Measurements from ENCODE around the gene ZFAND5. TPM values are rescaled to one million over a fixed set of nuclear protein-coding genes. Genes with fewer than 3 reads are reported as not detected.

The ZFAND5 gene
- polyA plus RNA-seq, 4 donors: 188 to 232 (median 227) TPM

DNA sequence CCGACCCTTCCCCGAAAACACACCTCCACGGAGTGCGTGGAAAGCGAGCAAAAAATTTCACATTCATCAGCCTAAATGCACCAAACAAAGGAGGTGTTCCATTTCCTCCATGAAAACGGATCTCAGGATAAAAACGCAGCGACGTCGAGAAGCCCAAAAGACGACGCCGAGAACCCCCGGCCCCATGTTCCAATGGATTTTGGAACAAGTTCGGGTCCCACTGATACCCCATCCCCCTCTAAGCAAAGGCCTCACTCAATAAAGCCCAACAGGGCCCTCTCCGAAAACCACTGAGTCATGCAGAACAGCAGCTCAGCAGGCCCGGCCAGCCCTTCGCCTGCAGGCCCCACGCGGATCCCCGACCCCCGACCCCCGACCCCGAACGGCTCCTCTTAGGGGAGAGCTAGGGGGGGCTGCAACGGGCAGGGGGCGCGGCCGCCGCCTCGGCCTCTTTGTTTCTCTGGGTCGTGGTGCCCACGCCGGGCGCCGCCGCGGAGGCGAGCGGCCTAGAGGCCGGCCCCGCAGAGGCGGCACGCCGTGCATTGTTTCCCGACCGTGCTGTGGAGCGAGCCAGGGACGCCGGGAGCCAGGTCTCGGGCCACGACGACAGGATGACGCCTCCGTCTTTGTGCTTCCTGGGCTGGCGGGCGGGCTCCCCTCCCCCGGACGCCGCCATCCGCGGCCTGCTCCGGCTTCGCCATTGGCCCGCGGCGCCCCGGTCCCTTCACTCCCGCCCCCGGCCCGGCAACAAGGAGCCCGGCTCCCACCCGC is 915 bp downstream of the ZFAND5 start:
- DNase-seq (ENCODE audit: low read depth in 4 of 4, low spot score in 3 of 4): peak in 2 of 4 donors; percentile 35 to 65

DNA sequence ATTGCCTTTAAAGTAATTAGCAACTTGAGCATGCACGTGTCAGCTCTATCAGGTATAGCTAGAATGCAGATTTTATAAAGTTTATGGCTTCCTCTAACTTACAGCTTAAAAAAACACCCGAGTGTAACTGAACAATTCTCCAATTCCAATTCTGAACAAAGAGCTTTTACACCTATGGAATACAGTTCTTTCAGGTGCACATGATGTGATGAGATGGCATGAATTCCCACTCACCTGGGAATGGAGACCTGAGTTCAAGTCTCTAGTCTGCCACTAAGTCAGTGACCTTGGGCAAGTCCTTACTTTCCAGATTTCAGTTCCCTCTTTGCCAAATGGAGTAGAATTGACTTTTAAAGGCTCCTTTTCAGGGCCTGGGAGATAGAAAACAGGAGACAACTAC is 1.8 kb downstream of the ZFAND5 start:
- DNase-seq (ENCODE audit: low read depth in 4 of 4, low spot score in 3 of 4): peak in 1 of 4 donors; percentile 5

DNA sequence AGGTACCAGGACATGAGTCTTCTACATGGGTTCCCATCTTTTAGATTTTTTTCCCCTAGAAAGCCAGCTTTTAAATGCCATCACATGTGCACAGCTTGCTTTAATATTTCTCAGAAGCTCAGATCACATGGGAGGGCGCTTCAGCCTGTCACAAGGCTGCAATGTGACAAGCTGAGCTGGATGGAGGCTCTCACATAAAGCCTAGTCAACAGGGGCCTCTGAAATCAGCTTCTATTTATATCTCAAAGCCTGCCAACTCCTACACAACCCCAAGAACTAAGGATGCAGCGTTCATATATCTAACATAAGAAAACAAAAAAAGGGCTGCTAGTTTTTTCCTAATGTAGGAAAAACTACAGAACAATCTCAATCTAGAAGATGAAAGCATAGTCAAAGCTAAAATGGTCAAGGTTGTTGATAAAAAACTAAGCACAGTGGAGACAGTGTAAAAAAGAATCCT is 2.3 kb downstream of the ZFAND5 start:
- DNase-seq (ENCODE audit: low read depth in 4 of 4, low spot score in 3 of 4): peak in 3 of 4 donors; percentile 52 to 74 (median 56)

DNA sequence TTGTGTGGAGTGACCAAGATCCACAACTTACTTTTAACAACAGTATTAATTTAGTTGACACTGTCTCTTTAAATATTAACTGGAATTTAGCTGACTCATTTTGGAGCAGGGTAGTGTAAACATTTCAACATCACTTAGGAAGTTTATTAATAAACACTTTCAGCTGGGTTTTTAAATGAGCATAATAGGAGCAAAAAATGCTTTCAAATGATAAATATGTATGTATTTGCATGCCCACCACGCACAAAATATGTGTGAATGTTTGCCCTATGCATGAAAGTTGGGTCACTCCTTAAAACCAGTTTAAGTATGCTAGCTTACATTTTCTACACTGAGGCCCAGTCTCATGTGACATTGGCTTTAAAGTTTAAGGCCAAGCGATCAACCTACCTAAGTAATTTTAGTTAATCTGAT is 2.9 kb downstream of the ZFAND5 start:
- DNase-seq (ENCODE audit: low read depth in 4 of 4, low spot score in 3 of 4): no peak

DNA sequence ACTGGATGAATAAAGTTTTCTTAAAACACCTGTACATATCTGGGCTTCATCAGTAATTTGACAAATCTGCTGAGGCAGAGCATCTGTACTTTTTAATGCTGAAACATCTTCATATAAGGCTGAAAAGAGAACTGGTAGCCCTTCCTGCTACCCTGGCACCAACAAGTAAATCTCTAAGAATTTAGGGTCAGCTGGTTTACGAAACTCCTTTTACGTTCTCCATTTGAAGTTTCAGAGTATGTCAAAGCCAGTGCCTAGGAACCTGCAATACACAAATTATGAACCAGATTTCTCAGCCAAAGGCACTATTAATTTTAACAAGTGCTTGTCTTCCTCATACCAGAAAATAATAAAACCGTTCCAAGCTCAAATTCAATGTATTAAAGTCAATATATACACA is 3.8 kb downstream of the ZFAND5 start:
- DNase-seq (ENCODE audit: low read depth in 4 of 4, low spot score in 3 of 4): no peak

DNA sequence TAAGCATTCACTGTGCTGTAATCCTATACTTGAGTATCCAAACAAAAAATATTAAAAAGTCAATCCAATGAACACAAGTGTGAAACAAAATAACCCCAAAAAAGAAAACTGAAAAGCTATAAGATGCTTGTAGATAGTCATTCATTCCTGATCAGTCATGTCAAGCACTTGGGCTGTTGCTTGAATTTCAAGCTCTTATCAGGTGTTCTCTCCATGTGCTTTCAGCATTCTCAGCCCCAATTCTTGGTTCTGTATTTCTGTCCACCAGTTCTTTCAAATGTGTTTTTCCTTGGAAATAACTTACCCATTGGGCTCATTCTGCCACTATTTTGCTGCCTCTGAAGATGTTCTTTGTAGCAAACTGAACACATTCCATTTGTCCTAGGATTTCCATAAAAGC is 4.7 kb downstream of the ZFAND5 start:
- DNase-seq (ENCODE audit: low read depth in 4 of 4, low spot score in 3 of 4): no peak

DNA sequence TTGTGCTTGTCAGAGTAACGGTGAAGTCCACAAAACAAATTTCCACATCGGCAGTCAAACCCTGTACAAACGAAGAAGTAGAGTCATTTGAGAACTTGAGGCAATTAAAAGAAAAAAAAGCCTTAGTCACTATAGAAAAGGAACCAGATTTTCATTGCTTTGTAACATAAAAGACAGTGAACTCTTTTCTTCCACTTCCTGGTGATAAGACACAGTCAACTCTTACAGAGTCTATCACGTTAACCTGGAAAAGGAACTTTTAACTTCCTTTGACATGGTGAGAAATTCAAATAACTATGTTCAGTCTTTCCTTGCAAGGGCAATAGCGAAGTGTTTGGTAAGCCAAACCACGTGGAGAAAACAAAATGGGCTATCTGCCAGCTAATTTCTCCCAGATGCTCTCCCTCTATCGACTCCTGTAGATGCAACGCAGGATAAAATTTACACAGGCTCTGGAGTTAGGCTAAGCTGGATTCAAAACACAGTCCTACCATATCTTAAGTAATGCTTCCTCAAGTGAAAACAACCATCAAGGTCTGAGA is 8.9 kb downstream of the ZFAND5 start:
- DNase-seq (ENCODE audit: low read depth in 4 of 4, low spot score in 3 of 4): no peak

DNA sequence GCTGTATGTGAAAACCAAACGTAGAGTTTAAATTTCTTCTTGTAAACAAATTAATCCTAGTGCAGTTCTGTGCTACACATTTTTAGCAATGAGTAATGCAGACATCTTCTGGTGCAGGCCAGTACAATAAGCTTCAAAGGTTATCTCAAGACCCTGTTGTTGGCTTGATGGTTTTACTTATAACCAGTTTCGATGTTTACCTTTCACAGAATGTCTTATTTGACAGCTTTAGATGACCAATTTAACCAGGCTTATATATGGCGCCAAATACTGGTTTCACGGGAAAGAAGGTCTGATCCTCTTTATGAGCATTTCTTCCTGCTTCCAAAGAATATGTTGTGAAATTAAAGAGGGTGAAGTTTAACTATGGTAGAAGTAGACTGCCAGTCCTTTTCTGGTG is 9.9 kb downstream of the ZFAND5 start:
- no peak for DNase-seq (ENCODE audit: low read depth in 4 of 4, low spot score in 3 of 4)

DNA sequence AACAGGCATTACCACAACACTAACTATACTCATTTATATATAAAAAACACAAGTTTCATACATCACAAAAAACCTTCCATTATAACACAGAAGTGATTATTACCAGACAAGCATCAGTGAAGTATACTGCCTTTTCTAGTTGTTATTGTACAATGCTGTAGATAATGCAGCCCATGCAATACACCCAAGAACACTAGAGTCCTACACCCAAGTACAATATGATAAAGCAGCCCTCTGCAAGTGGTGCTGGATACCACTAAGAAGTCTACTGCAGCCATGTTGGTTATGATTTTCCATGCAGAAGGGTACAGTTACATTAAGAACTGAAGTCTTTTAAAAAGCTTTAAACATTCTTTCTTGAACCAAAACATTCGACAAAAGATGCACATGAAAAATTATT is 10.3 kb downstream of the ZFAND5 start:
- no peak for DNase-seq (ENCODE audit: low read depth in 4 of 4, low spot score in 3 of 4)

DNA sequence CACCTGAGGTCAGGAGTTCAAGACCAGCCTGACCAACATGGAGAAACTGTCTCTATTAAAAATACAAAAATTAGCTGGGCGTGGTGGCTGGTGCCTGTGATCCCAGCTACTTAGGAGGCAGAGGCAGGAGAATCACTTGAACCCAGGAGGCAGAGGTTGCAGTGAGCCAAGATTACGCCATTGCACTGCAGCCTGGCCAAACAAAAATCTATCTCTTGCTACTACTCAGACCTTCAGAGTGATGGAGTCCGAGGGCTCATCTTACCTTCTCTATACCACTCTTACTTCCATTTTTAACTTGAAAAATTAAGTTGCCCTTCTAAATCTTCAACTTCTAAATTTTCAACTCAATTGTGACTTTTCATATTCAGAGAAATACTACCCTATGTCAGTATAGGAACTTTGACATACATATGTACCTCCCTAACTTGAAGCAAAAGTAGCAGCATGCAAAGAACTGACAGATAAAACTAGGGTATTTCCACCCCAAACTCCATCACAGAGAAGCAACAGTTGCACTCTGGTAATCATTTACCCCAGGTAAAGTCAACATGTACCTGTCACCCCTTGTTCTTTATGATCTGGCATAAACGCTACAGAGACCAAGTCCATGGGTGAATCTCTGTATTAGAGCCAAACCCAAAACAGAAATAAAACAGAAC is 11.4 kb downstream of the ZFAND5 start:
- DNase-seq (ENCODE audit: low read depth in 4 of 4, low spot score in 3 of 4): no peak

DNA sequence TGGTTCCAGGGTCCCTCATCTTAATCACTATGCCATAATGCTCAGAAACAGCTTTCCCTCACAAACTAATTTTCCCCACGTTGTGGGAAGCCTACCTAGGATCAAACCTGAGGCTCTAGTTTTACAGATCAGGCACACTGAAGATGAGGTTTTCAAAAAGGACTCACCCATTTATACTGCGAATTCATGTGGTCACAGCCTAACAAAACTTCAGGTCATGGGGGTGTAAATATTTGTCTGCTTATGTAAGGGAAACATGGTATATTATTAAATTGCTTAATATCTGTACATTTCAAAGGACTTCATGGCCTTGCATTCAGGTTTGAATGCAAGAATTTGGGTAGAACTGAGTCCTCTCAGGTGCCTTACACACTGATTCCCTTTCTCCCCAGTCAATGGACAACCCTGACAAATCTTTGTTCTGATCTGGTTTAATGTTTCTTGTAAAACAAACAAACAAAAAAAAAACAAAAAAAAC is 12.1 kb downstream of the ZFAND5 start:
- no peak for DNase-seq (ENCODE audit: low read depth in 4 of 4, low spot score in 3 of 4)

DNA sequence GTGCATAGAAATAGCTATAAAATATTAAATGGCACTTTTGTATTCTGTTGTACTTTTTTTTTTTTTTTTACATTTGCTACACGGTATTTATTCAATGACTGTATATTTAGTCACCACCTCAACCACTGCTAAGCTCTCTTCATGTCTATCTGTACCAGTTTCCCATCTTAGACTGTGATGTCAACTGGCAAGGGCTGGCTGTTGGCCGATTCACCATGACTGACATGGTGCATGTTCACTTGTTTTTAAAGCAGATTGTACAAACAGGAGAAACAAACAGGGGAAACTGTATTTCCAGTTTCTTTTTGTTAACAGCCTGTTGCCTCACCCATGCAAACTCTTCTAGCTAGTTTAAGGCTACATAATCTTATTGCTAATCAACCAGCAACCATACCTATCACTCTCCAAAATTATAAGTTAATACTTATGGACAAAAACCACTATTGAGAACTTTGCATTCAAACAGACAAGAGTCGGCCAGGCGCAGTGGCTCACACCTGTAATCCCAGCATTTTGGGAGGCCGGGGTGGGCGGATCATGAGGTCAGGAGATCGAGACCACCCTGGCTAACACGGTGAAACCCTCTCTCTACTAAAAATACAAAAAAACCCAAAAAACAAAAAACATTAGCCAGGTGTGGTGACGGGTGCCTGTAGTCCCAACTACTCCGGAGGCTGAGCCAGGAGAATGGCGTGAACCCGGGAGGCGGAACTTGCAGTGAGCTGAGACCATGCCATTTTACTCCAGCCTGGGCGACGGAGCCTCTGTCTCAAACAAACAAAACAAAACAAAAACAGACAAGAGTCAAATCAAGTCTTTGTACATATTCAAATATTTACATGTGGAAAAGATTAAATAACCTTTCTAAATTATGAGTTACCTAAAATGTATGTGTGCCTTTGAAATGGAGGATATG is 13.2 kb downstream of the ZFAND5 start:
- no peak for DNase-seq (ENCODE audit: low read depth in 4 of 4, low spot score in 3 of 4)

DNA sequence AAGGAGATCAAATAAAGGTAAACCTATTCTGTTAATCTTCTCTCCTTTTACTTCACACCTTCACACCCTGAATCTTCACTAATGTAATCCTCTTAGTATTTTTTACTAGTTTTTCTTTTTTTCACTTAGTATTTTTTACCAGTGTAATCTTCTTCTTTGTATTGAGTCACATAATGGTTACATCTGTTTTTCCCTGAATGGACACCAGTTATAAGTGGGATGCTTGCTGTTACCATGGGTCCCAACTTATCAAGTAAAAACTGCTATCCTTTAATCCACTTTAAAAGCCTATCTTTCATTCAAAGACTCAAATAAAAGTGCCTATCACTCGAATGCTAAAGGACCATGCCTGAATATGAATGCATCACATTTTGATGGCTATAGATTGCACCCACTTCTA is 15.1 kb downstream of the ZFAND5 start:
- no peak for DNase-seq (ENCODE audit: low read depth in 4 of 4, low spot score in 3 of 4)

DNA sequence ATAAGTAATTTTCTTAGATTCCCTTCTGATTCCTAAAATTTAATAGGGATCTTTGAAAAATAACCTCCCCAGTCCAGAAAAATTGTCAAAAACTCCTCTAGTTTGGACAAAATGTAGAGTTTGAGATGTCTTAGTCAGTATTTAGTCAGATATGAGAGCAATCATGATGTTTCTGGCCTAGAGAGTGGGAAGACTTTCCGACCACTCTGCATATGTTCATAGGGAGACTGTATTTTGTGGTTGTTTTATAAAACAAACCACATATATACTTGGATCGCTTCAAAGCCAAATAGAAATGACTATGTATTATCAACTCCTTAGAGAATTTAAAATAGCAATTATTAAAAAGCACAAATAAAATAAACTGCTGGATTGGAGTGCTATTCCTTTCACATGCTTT is 15.8 kb downstream of the ZFAND5 start:
- DNase-seq (ENCODE audit: low read depth in 4 of 4, low spot score in 3 of 4): no peak

DNA sequence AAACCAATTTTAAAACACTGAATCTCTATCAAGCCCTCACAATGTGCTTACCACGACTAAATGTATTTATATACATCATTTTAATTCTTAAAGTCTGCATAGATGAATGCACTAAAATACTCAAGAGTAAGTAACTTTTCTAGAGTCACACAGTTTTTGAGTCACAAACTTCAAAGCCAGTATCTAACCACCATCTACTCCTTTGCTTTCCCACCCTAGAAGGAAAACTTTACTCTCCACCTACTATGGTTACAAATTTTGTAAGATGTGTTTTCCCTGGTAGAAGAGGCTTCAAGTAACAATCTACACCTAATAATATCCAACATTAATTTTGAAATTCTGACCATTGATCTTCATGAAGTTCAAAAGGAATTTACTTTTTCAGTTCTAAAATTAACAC is 18.7 kb downstream of the ZFAND5 start:
- DNase-seq (ENCODE audit: low read depth in 4 of 4, low spot score in 3 of 4): no peak

DNA sequence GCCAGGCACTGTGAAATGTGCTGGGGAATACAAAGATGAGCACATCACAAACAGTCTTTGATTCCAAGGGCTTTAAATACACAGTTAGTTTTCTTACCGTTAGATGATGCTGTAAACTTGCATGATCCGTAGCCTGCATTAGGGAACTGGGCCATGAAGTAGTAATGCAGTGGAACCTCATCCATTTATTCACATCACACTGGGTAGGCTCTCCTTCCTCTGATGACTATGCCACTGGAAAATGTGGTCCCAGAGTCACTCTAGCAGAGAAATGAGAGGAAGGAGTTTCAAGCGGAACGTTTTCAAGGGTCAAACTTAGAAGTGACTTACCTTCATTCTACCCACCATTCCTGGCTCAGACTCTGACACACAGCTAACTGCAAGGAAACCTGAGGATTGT is 26.4 kb downstream of the ZFAND5 start:
- DNase-seq (ENCODE audit: low read depth in 4 of 4, low spot score in 3 of 4): no peak

DNA sequence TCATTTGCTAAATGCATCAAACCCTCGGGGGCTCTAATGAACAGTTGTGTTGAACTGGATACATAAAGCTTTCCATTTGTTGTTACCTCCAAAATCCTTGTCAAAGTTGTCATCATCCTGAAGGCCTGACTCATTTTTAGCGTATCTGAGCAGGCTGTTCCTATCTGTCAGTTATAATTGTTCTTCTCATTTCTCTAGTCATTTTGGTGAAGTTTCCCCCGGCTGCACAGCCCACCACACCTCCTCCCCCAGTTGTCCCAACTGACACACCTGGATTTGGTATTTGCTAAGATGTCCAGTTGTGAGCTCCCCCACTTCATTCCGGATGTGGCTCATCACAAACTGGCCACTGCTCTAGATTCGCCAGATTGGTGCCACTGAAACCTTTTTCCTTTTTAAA is 27.7 kb downstream of the ZFAND5 start:
- no peak for DNase-seq (ENCODE audit: low read depth in 4 of 4, low spot score in 3 of 4)

DNA sequence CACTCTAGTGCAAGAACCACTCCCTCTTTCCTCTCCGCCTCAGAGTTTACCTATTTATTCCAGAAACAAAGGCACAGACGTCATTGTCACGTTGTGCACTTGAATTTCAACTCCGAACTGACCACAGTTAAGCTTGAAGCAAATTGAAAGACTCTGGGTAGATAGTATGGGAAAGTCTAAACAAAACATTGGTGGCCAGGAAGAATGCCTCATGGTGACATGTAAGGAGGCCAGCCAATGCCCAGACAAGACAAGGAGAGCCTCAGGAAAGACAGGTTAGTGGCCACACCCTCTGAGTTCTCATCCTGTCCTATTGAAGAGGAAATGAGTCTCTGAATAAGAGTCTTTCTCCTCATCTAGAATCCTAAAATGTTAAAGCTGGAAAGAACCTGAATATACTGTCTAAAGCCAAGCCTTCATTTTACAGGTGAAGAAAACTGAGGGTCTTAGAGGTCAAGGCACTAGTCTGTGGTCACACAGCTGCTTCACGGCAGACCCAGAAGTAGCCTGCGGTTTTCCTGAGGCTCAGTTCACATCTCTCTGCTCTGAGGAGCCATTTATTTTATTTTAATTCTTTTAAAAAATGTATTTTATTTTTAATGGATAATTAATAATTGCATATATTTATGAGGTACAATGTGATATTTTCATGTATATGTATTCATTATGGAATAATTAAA is 30.2 kb downstream of the ZFAND5 start:
- DNase-seq (ENCODE audit: low read depth in 4 of 4, low spot score in 3 of 4): no peak

DNA sequence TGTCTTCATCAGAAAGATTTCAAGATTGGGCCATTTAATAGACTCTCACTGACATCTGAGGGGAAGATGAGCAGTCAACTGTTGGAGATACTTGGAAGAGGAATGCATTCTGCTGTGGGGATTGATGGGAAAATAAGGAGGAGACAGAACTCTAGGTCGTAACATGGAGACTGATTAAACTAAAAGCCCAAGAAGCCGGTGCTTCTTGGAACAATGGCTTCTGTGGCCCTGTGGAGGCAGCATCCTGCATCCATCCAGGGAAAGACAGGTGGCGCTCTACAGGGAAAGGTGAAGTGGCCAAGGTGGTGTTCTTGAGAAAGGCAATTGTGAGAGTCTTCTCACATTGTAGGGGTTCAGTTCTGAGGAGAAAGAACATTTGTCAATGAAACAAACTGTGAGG is 31.3 kb downstream of the ZFAND5 start:
- DNase-seq (ENCODE audit: low read depth in 4 of 4, low spot score in 3 of 4): no peak

DNA sequence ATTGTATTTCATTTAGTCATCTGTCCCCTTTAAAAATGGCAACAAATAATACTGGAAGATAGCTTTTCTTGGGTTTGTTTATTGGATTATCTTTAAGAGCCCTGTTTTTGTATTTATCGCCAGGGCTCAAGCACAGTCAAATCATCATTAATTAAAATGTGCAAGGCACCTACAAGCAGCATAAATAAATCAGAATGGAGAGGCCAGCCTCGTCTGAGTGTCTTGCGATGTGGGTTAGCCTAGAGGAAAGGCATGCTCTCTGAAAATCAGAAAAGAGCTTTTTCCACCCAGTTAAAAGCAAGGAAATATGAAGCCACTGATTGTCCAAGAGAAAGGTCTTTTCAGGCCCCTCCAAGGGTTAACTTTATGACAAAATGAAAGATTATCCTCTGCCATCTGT is 31.8 kb downstream of the ZFAND5 start:
- DNase-seq (ENCODE audit: low read depth in 4 of 4, low spot score in 3 of 4): no peak
